ENCODE measurements around the gene FN1.
"Not testable (repeated sequence)": the region's sequence is repeated elsewhere in the genome, so short reads cannot be mapped to it uniquely, and the experiment has no call there.

The FN1 gene

GRCh38 chr2:215363461-215364156, 72.3 kb downstream of the FN1 start:
- no peak for DNase-seq

- no peak for DNase-seq
These were observed 72.8 kb downstream of the FN1 start for GRCh38 chr2:215363039-215363438.

DNA sequence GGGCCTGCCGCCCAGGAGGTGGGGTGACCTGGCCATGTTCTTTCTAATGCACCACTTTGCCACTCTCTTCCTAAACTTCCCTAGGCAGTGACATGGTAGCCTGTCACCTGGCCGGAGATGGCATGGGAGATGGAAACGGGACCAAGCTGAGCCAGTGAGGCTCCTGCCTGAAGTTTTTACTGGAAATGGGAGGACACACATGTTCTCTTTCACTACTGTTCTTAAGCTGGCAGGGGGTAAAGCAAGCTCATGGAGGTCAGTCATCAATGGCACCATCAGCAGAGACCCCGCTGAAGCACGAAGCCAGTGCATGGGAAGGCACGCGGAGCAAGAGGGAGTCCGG, 73.3 kb downstream of the FN1 start:
- DNase-seq = no peak

- DNase-seq = no peak
These were observed 73.8 kb downstream of the FN1 start for GRCh38 chr2:215361876-215362561.

GRCh38 chr2:215361211-215361875, 74.5 kb downstream of the FN1 start:
- DNase-seq = no peak

- no peak for DNase-seq
These were observed 75.3 kb downstream of the FN1 start for GRCh38 chr2:215360596-215360995.

DNA sequence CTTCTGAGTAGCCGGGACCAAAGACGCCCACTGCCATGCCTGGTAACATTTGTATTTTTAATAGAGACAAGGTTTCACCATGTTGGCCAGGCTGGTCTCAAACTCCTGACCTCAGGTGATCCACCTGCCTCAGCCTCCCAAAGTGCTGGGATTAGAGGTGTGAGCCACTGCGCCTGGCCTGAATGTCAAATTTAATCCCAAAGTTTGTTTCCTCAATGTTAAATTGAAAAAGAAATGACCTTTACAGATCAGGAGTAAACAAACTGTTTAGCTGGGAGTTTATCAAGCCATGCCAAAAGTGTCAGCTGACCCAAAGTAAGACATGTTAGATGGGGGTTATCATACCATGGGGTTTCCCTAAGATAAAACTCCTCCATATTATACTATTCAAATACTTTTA, 75.8 kb downstream of the FN1 start:
- not testable (repeated sequence) for DNase-seq

GRCh38 chr2:215359576-215359922, 76.3 kb downstream of the FN1 start:
- no peak for DNase-seq

- no peak for DNase-seq
These were observed 76.8 kb downstream of the FN1 start for GRCh38 chr2:215358891-215359575.

GRCh38 chr2:215358312-215358845, 77.5 kb downstream of the FN1 start:
- no peak for DNase-seq

- DNase-seq = no peak
These were observed 78.2 kb downstream of the FN1 start for GRCh38 chr2:215357660-215358059.

DNA sequence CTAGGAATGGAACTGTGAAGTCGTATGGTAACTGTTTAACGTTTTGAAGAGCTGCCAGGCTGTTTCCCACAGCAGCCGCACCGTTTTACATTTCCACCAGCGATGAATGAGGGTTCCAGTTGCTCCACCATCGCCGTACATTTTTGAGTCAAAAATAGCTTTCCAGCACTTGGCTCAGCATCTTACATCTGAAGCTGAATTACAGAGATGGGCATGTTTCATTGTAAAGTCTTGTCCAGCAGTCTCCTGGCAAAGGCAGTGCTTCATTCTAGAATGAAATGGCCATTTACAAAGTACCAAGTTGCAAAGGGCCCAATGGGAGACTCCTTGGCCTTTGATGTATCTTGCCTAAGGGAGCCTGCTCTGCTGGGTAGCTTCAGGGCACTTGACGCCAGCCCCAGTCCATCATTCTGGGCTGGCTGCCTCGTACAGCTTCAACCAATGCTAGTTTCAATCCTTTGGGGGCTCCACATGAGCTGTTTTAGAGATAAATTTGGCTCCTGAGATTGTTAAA, 78.9 kb downstream of the FN1 start:
- DNase-seq = no peak

DNA sequence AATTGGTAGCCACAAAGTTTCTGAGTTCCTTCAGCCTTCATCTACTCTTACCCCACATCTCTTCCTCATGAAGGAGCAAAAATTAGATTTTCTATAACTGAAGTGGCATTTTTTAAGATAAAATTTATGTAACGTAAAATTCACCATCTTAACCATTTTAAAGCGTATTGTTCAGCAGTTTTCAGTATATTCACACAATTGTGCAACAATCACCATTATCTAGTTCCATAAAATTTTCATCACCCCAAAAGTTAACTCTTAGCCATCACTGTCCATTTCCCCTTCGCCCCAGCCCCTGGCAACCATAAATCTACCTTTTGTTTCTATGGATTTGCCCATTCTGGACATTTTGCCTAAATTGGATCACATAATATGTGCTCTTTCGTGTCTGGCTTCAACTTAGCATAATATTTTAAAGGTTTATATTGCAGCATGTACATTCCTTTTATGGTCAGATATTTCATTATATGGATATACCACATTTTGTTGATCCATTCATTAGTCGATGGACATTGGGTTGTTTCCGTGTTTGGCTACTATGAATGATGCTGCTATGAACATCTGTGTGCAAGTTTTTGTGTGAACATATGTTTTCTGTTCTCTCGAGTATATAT, 79.4 kb downstream of the FN1 start:
- DNase-seq = no peak

GRCh38 chr2:215355801-215356200, 80.1 kb downstream of the FN1 start:
- no peak for DNase-seq

GRCh38 chr2:215354771-215355695, 80.8 kb downstream of the FN1 start:
- DNase-seq = no peak

DNA sequence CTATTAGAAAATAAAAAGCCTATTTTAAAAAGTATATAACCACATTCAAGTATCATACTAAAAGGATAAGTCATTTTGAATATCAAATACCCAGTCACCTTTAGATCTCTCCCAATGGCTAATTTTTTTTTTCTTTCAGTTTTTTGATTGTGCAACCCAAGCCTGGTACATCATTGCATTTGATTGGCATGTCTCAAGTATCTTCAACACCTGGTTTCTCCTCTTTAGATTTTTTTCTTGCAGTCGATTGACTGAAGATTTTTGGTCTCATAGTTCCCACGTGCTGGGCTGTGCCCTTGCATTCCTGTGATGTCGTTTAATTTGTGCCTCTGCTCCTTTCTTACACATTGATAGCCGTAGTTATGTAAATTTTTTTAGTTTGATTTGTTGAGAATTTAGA, 83.3 kb downstream of the FN1 start:
- no peak for DNase-seq

GRCh38 chr2:215347878-215348277, 88.0 kb downstream of the FN1 start:
- no peak for DNase-seq

GRCh38 chr2:215338883-215339679, 96.8 kb downstream of the FN1 start:
- DNase-seq = no peak

- DNase-seq = no peak
These were observed 102.8 kb downstream of the FN1 start for GRCh38 chr2:215332872-215333595.

DNA sequence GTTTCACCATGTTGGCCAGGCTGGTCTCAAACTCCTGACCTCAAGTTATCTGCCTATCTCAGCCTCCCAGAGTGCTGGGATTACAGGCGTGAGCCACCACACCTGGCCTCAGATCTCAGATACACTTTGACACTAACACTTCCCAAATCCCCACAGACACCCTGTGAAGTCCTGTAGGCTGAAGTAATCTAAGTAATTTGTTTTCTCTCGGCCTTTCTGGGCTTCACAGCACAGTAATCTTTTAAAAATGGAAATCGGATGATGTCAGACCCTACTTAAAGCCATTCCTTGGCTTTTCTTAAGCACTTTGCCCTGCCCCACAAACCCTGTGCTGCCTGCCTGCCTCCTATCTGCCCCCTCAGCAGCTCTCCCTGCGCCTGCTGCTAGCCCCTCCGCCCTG, 107.8 kb downstream of the FN1 start:
- DNase-seq = no peak

All from stimulated activated CD4-positive, alpha-beta T cell treated with anti-CD3 and anti-CD28 coated beads, Interleukin-12 subunit alpha, Interleukin-12 subunit beta, amount 100 ng/mL, for 4 hours (primary cell).